WERI-Rb-1 (cell line): Measurements from ENCODE around the gene RBM33.

Source experiments
- DNase-seq: peaks from one replicate; pipeline ENCODE4 v3.0.0-alpha.2; 2020
- H3K27ac ChIP-seq: fragments of 250-450 bp; sonication (Bioruptor Pico); 2 replicates; pipeline ENCODE4 v1.5.1; 2020; ENCODE audit warnings: mild to moderate bottlenecking, moderate library complexity
- H3K27me3 ChIP-seq: fragments of 250-450 bp; sonication (Bioruptor Pico); 2 replicates; pipeline ENCODE4 v1.5.1; 2021; ENCODE audit warnings: mild to moderate bottlenecking, low read depth, moderate library complexity; ENCODE audit not compliant: insufficient read depth, severe bottlenecking
- H3K36me3 ChIP-seq: fragments of 250-450 bp; sonication (Bioruptor Pico); 2 replicates; pipeline ENCODE4 v1.5.1; 2020; ENCODE audit warnings: mild to moderate bottlenecking, moderate library complexity
- H3K4me3 ChIP-seq: 2 replicates; pipeline ENCODE4 v1.5.1; 2011; ENCODE audit warnings: low read depth, mild to moderate bottlenecking, control low read depth, low read length
- H3K9me3 ChIP-seq: fragments of 250-450 bp; sonication (Bioruptor Pico); 2 replicates; pipeline ENCODE4 v1.5.1; 2021; ENCODE audit warnings: mild to moderate bottlenecking, moderate library complexity; ENCODE audit not compliant: severe bottlenecking
- CTCF ChIP-seq: IDR thresholded peaks from 2 replicates; pipeline ENCODE4 v1.5.1; 2011; ENCODE audit warnings: low read depth, mild to moderate bottlenecking, control low read depth, inconsistent platforms, low read length

RBM33 gene

GRCh38 chr7:155669717-155670505 is 25.4 kb downstream of the RBM33 start:
- TF ChIP-seq CTCF, result no peak
- no peak for DNase-seq
- peaks cover 27% of the 10 kb centered on the region for H3K36me3 ChIP-seq
- H3K27ac ChIP-seq, result no peak overlapping the region
- H3K9me3 ChIP-seq, result no peaks in the 10 kb centered on the region
- H3K27me3 ChIP-seq, result no peaks in the 10 kb centered on the region
- no peak overlapping the region for H3K4me3 ChIP-seq

DNA sequence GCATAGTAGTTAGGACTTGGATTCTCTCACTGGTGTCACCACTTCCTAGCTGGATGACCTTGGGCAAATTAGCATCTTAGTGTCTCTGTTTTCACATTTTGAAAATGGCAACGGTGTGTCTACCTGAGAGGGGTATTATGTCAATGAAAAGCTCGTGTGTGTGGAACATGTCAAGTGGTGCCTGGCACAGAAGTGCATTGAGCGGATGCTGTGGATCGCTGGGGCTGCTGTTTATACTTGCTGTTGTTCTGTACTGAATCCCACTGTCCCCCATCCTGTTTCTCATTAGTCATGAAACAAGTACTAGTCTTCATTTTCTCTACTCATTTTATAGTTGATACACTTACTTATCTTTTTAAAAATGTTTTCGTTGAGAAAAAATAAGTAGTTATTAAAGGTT is 26.1 kb downstream of the RBM33 start:
- DNase-seq, result no peak
- TF ChIP-seq CTCF, result no peak
- Histone ChIP-seq H3K27me3 (no peaks in the 10 kb centered on the region), H3K4me3 (no peak overlapping the region), H3K9me3 (no peaks in the 10 kb centered on the region), H3K27ac (no peak overlapping the region), H3K36me3 (peaks cover 21% of the 10 kb centered on the region)

- no peaks in the 10 kb centered on the region for H3K9me3 ChIP-seq
These were observed 30.1 kb downstream of the RBM33 start for GRCh38 chr7:155674556-155674955.

GRCh38 chr7:155676052-155676451 is 31.6 kb downstream of the RBM33 start:
- Histone ChIP-seq H3K27me3 (no peaks in the 10 kb centered on the region), H3K9me3 (no peaks in the 10 kb centered on the region), H3K4me3 (no peak overlapping the region), H3K27ac (no peak overlapping the region), H3K36me3 (peaks cover 21% of the 10 kb centered on the region)
- TF ChIP-seq CTCF, result no peak
- no peak for DNase-seq

More at GRCh38 chr7:155674556-155674955, 30.1 kb downstream of the RBM33 start:
- Histone ChIP-seq H3K36me3 (peaks cover 21% of the 10 kb centered on the region), H3K27me3 (no peaks in the 10 kb centered on the region), H3K4me3 (no peak overlapping the region), H3K27ac (no peak overlapping the region)
- no peak for TF ChIP-seq CTCF
- DNase-seq, result no peak

DNA sequence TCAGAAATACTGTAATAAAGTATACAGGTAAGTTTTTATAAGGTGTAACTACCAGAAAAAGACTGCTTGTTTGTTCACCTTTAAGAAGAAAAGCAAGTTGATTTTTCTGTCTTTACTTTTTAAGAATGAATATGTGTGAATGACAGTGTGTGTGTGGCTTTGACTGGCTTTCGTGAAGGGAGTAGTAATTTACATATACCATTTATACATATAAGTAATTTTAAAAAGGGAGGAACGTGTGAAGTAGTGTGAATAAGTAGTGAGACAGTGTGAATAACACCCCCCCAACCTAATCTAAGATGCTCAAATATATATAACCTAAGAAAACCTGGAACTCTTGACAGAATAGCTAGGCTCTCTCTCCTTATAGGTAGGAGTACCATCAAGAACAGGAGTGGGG is 33.2 kb downstream of the RBM33 start:
- Histone ChIP-seq H3K4me3 (no peak overlapping the region), H3K9me3 (no peaks in the 10 kb centered on the region), H3K27ac (no peak overlapping the region; the same call in 1 of the 2 replicates), H3K36me3 (peaks cover 33% of the 10 kb centered on the region), H3K27me3 (no peaks in the 10 kb centered on the region)
- no peak for DNase-seq
- TF ChIP-seq CTCF, result no peak

GRCh38 chr7:155680124-155680523 is 35.7 kb downstream of the RBM33 start:
- H3K27ac ChIP-seq, result peak overlapping the region; percentile 84
- no peak for TF ChIP-seq CTCF
- DNase-seq, result no peak
- H3K36me3 ChIP-seq, result peaks cover 30% of the 10 kb centered on the region
- H3K9me3 ChIP-seq, result no peaks in the 10 kb centered on the region
- no peak overlapping the region for H3K4me3 ChIP-seq
- no peaks in the 10 kb centered on the region for H3K27me3 ChIP-seq
